Dedifferentiated amniotic fluid mesenchymal stem cell (primary cell): Measurements from ENCODE around the gene ZNF579.

ENCODE experiments used
- DNase-seq: peaks from one replicate; pipeline ENCODE4 v3.0.0-alpha.2; 2016; ENCODE audit errors: extremely low spot score

The ZNF579 gene

DNA sequence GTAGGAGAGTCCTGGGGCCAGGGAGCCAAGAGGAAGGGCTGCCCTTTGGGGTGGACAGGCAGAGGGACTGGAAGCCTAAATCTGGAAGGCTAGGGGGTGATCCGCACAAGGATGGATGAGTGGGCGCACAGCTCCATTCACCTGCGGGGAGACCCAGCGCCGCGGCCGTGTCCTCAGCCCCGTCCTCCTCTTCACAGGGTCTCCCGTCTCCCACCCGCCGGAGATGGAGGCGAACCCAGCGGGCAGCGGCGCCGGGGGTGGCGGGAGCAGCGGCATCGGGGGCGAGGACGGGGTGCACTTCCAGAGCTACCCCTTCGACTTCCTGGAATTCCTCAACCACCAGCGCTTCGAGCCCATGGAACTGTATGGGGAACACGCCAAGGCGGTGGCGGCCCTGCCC, 32.7 kb upstream of the ZNF579 start:
- DNase-seq = no peak

DNA sequence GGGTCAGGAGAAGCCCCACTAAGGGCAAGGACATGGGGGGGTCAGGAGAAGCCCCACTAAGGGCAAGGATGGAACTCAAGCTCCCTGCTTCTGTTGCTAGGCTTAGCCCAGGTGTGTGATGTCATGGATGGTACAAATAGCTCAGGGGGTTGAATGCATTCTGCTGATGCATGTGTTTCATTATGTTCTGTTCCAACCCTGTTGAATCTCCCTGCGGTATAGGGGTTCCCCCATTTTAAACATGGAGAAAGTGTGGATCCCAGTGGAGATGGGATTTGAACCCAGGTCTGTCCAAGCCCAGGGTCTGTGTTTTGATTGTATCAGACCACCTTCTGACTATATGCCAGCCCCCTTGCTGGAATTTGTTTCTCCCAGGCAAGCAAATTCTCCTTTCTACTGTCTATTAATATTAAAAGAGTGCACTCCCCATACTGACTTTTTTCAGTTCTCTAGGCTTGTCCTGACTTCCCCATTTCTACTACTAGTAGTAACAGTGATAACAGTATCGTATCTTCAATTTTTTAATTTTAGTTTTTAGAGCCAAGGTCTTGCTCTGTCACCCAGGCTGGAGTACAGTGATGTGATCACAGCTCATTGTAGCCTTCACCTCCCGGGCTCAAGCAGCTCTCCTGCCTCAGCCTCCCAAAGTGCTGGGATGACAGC, 31.5 kb upstream of the ZNF579 start:
- DNase-seq = no peak

DNA sequence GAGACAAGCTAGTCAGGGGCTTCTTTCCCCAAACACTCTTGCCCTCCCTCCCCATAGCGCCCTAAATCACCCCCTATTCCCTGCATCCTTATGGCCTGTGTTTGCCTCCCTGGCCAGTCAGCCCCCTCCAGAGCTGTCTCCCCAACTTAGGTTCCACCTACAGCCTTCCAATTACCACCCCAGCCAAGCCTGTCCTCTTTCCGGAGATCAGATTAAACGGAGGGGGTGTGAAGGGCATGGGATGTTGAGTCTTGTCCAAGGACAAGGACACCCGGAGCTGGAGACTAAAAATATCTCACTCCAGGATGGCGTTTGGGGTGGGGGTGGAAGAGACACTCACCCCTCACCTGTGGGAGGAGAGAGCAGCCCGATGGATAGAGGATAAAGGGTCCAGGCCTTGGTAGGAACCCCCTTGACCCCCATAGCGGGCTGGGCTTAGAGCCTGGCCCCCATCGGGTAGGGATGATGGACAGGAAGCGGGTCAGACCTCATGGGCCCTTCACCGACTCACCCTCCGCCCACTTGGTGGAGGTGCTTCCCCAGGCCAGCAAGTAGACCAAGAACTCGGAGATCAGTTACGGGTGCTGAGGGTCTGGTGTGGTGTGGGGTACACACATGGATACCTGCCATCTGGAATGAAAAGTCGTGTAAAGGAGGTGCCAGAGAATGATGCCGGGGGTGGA, 30.8 kb upstream of the ZNF579 start:
- DNase-seq = no peak

DNA sequence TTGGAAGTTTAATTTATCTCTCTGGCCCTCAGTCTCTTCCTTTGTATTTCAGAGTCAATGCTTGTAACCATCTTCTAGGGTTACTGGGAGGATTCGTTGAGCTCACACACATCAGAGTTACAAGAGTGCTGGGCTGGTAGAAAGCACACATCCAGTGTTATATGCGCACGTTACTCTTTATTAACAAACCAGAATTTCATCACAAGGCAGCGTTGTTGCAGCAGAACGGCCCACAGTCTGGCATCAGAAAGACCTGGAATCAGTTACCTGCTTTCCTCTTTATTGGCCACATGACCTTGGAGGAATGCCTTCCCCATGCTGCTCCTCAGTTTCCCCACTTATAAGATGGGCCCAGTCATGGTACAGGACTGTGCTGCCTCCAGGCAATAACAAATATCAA, 28.7 kb upstream of the ZNF579 start:
- no peak for DNase-seq

DNA sequence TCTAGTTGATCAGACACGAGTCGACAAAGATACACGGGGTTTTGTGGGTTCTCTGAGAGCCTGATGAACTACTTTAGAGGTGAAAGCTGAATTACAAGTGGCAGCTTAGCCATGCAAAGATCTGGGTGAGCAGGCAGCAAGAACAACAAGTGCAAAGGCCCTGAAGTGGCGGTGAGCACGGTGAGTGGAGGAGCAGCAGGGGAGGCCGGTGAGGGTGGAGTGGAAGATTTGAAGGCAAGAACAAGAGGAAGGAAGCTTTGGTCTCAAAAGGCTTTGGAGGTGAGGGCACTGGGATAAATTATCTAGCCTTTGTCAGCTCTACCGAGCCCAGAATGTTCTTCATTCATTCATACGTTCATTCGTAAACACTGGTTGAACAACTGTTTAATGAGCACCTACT, 26.2 kb upstream of the ZNF579 start:
- DNase-seq = no peak

DNA sequence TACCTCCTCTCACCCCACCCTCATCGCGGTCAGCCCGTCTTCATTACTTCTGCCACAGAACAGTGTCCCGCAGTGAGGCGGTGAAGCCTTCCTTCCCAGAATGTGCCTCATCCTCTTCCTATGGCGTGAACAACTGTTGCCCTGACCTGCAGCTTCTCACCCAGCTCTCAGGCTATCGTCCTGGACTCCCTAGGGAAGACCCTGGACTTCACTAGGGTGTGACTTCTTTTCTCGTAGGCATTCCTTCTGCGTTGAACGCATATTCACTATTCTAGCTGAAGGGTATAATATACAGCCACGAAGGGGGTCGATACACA, 25.8 kb upstream of the ZNF579 start:
- no peak for DNase-seq

DNA sequence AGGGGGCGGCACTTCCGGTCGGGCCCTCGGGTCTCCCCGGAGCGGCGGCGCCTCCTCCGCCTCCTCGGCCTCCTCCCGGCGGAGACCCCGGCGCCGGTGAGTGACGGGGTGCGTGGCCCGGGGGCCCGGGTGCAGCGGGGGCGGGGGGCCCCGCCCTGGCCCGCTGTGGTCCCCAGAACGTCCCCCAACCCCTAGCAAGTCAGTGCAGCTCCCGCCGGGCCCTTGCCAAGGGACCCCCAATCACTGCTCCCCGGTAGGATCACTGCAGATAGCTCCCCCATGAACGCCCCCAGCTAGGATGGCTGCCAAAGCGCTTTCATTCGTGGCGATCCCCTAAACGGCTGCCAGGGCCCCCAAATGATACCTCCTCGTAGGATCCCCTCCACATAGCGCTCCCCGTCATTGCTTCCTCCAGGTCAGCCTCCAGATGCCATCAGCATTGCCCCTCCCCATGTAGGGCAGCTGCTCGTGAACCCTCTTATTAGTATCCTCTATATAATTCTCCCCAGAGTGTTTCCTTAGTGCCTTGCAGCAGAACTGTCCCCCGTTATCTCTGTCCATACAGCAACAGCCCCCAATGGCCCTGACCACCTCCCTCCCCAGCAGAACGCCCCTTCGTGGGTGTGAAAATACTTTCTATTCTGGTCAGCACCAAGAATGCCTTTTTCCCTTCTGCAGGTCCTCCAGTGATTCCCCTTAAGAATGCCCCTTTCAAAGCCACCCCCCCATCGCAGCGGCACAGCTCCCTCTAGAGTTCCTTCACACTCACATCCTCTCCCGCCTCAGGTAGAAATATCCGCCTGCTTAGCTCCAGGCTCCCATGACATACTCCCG, 25.2 kb upstream of the ZNF579 start, which contains the start of gene ZNF865:
Gene ZNF865 (plus strand): TSS at position 11 of the 834 bp plus-strand sequence. CDS start 7,972 bp downstream, outside the sequence.
- DNase-seq = peak; percentile 85

DNA sequence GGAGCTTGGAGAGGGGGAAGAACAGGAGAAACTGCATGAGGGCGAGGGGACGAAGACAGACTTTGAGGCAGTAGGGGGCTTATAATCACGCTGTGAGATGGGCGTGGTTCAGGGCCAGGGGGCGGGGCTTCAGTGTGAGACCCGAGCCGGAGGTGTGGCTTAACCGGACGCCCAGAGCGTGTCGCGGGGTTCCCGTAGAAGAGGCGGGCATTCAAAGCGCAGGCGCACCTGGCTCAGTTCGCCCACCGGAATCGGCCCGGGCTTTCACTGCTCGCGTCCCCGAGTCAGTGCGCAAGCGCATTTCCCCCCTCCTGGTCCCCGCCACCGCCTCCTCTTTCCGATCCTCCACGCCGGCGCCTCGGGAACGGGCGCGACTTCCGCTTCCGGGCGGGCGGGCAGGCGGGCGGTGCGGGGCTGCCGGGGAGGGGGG, 24.6 kb upstream of the ZNF579 start:
- peak; percentile 95 for DNase-seq

DNA sequence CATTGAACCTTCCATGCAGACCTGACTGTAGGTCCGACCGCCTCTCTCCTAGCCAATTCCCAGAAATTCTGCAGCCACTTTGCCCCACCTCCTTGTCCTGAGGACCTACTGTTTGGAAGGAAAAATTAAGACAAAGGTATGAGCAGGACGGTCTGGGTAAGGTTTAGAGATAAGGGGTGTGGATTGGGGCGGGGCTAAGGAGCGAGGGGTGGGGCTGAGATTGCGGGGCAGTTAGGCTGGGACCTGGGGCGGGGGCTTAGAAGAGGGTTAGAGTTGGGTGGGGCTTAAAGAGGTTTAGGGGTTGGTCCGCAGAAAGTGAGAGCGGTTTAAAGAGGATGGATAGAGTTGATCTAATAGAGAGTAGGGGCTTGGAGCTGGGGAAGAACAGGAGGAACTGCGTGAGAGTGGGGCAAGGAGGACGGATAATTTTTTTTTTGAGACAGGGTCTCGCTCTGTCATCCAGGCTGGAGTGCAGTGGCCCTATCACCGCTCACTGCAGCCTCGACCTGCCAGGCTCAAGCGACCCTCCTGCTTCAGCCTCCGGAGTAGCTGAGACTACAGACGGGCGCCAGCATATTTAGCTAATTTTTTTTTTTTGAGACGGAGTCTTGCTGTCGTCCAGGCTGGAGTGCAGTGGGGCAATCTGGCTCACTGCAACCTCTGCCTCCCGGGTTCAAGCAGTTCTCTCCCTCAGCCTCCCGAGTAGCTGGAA, 23.1 kb upstream of the ZNF579 start:
- no peak for DNase-seq

DNA sequence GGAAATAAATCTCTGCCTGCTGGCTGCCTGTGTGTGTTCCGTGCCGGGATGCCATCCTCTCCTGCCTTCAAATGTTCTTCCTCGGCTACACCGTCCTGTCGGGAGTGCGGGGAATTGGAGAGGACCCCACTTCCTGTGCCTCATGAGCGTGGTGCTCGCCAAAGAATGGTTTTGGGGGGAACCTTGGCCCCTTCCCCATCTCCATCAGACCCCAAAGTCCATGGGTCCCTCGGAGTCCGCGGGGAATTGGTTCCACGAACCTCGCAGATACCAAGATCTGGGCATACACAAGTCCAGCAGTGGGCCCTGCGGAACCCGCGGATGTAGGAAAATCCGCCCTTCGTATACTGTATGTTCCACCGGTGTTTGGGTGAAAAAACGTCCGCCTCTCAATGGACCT, 22.5 kb upstream of the ZNF579 start:
- DNase-seq = no peak

DNA sequence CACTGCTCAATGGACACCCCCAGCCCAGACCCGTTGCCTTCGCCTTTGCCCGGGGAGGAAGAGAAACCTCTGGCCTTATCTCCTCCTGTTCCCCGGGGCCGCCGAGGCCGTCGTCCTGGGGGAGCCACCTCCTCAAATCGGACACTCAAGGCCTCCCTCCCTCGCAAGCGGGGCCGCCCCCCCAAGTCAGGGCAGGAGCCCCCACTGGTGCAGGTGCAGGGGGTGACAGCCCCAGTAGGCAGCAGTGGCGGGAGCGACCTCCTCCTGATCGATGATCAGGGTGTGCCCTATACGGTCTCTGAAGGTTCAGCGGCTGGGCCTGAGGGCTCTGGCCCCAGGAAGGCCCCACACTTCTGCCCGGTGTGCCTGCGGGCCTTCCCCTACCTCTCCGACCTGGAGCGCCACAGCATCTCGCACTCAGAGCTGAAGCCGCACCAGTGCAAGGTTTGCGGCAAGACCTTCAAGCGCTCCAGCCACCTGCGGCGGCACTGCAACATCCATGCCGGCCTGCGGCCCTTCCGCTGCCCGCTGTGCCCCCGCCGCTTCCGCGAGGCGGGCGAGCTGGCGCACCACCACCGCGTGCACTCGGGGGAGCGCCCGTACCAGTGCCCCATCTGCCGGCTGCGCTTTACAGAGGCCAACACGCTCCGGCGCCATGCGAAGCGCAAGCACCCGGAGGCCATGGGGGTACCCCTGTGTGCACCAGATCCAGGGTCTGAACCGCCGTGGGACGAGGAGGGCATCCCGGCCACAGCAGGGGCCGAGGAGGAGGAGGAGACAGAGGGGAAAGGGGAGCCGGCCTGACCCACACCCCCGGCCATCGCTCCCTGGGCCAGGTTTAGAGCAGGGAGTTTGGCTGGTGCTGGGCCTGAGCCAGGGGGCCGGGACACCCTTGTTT, 21.7 kb upstream of the ZNF579 start:
- DNase-seq = no peak

DNA sequence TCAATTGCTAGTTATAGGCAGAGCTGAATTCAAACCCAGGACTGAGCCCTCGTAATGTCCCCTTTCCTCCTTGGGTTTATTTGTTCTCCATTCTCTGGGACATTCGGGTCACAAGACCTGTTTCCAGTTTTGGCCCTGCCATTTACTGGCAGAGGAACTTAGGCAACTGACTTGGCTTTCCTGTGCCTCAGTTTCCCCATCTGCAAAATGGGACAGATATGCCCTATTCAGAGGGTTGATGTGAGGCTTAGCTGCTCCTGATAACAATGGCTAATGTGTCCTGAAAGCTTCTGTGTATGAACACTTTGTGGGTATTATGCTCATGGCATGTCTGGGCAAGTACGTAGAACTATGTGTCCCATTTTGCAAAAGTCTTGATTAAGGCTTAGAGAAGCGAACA, 20.4 kb upstream of the ZNF579 start:
- DNase-seq = no peak

DNA sequence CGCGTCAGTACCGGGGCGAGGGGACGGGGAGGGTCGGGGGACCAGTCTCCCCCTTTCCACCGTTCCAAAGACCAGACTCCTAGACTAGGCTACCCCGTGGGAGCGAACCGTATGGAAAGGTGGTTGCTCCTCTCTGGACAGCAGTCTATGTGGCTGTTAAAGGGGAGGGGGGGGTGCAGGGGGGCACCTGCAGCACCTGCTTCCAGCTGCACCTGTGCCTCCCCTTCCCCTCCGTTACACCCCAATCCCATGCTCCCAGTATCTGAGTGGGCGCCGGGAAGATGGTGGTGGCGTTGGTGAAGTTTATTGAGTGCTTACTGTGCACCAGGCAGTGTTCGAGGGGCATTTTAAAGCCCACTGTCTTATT, 20.0 kb upstream of the ZNF579 start:
- DNase-seq = no peak

DNA sequence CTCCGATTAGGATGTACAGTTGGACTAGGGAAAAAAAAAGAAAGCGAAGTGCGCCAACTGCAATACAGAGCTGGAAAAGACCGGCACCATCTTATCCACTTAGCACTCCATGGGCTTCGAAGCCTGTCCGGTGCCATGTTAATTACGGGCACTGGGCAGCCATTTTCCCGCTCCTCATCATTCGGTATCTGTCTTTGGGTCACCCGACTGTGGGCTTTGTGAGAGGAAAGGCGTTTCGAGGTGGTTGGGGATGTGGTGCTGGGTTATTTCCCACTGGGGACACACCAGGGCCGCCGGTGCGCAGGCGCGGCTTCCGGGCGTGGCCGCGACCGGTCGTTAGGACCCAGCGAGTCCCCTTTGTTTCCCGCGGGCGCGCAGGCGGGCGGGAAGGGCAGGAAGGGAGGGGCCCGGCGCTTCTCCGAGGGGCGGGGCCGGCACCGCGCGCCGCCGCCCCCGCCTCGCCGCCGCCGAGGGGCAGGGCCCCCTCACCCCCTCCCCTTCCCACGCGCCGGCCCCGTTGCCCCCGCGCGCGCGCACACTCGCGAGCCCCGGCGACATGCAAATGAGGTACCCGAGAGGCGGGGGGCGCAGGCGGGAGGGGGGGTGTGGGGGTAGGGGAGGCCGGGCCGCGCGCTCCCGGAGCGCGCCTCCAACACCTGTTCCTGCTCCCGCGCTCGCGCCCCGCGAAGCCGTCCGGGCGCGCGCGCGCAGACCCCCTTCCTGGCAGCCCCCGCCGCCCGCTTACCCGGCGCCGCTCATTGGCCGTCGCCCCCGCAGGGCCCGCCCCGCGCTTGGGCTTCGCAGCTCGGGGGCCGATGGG, 19.4 kb upstream of the ZNF579 start, which contains the start of gene ZNF524:
Gene ZNF524 (plus strand): TSS at position 447 of the 820 bp plus-strand sequence. CDS start 1,825 bp downstream, outside the sequence.
- DNase-seq = peak; percentile 73

DNA sequence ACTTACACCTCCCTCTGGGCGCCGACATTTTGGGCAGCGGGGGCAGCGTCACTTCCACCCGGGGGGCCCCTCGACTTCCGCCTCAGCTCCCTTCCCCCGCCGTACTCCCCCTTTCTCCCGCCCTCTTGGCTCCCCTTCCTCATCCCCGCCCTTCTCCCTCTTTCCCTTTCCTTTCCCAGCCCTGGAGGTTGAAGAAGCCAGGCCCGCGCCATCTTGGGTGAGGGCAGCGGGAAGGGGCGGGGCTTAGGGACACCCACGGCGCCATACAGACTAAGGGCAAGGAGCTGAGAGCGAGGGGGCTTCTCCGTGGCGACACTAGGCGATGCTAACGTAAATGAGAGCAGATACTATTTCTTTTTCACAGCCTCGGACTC, 18.8 kb upstream of the ZNF579 start, which contains the start of gene FIZ1:
Gene FIZ1 (minus strand): TSS at position 50 of the 374 bp plus-strand sequence. CDS start 1,652 bp downstream, outside the sequence.
- peak; percentile 98 for DNase-seq

DNA sequence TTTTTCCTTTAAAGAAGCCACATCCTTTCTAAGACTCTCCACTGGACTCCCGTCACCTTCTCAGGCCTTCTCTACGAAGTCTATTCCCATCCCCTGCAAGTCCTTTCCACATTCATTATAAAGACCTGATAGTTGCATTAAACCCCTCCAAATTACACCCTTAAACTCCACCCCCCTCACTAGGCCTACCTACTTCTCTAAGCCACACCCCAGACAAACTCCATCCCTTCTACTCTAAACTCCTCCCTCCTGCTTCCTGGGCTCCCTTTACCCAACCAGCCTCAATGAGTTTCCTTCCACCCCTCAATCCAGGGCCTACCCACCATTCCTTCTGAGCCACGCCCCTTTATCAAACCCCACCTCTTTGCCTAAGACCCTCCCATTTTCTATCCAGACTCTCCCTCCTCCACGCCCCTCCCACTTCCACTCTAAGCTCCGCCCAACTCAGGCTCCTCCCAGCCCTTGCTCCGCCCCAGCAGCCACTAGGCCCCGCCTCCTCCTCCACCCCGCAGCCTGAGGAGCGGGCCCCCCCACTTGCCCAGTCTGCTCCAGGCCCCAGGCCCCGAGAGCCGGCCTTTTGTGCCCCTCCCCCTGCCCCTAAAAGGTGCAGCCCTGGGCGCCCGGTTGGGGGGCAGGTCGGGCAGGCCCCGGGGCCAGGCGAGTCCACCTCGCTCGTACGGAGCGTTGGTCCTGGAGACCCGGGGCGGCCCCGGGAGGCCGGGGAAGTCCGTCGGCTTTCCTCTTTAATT, 18.2 kb upstream of the ZNF579 start:
- peak; percentile 91 for DNase-seq

DNA sequence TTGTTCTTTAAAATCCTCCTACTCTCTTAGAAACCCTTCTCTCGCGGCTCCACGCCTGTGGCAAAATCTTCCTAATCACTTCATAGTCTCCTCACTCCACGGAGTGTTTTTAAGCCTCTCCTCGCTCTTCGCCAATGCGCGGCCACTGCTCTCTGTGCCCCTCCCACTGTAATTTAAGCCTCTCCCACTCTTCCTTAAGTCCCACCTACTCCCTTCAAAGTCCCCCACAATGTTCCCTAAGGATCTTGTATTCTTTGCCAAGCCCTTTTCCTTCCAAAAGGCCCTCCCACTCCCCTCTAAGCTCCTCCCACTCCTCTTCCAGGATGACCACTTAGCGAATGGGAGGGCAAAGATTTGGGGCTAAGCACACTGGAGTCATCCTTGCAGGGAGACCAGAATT, 17.4 kb upstream of the ZNF579 start:
- DNase-seq = no peak

DNA sequence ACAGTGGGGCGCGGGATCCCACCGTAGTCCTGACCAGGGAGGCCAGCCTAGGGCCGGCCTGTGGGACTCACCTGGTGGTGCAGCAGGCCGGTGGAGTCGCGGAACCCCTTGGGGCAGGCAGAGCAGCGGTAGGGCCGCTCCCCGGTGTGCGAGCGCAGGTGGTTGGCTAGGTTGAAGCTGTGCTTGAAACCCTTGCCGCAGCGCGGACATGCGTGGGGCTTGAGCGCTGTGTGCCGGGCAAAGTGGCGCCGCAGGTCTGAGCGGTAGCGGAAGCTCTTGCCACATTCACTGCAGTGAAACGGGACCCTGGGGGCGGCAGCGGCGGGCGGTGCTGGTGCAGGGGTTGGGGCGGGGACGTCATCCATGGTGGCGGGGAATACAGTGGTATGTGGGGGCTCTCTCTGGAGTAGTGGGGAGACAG, 16.9 kb upstream of the ZNF579 start:
- no peak for DNase-seq

DNA sequence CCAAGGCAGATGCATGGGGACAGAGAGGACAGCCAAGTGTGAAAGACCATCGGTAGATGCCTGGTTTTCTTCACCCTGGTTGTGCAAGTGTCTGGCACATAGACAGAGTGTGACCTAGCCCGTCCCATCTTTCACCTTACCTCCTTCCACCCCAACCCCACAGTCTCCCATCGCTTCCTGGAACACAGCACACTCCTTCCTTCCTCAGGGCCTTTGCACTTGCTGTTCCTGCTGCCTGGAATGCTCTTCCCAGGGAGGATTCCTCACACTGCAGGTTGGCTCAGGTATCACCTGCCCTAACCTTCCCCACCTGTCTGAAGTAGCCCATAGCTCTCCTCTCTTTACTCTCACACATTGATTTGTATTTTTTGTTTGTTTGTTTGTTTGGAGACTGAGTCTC, 15.7 kb upstream of the ZNF579 start:
- no peak for DNase-seq
